Measurements from ENCODE around the gene ERN1.

ERN1 gene

GRCh38 chr17:64084086-64084939, 45.6 kb downstream of the ERN1 start:
- Histone ChIP-seq H3K4me2 (peak overlapping the region in 10 of 11 experiments; percentile 1 to 56 (median 28); a peak in 13 of 22 replicates), H3K4me1 (peaks cover 15 to 35% (median 30%) of the 10 kb centered on the region in 10 experiments), H3K9me3 (replicated peaks in 1 of 11) (no peaks in the 10 kb centered on the region), H4K20me1 (peaks cover 0 to 5% (median 0%) of the 10 kb centered on the region in 11 experiments; a peak in 2 of 22 replicates), H3K27ac (peak overlapping the region in 5 of 11 experiments; percentile 1 to 15 (median 4); a peak in 1 of 22 replicates), H3K4me3 (no peak overlapping the region), H3K27me3 (no peaks in the 10 kb centered on the region), H3K36me3 (peaks cover 0 to 23% (median 3%) of the 10 kb centered on the region in 11 experiments; a peak in 12 of 22 replicates), H3K9ac (no peak overlapping the region)
- no peak for TF ChIP-seq Cebpa-rat (IDR thresholded peaks at IDR 0.05)

- Histone ChIP-seq H3K4me1 (peaks cover 15 to 35% (median 30%) of the 10 kb centered on the region in 10 experiments), H4K20me1 (peaks cover 0 to 5% (median 0%) of the 10 kb centered on the region in 11 experiments; a peak in 2 of 22 replicates), H3K9ac (no peak overlapping the region), H3K27ac (peak overlapping the region in 4 of 11 experiments; percentile 1 to 15 (median 8); a peak in 3 of 22 replicates), H3K4me2 (peak overlapping the region in 10 of 11 experiments; percentile 1 to 56 (median 28); a peak in 14 of 22 replicates), H3K9me3 (replicated peaks in 1 of 11) (no peaks in the 10 kb centered on the region), H3K4me3 (no peak overlapping the region), H3K36me3 (peaks cover 0 to 30% (median 9%) of the 10 kb centered on the region in 11 experiments; a peak in 13 of 22 replicates), H3K27me3 (no peaks in the 10 kb centered on the region)
- TF ChIP-seq Cebpa-rat (IDR thresholded peaks at IDR 0.05) = no peak
Observed at GRCh38 chr17:64083563-64084085, 46.3 kb downstream of the ERN1 start.

- H3K9me3 ChIP-seq (replicated peaks in 1 of 11) = no peaks in the 10 kb centered on the region
- H3K9ac ChIP-seq = peak overlapping the region in 2 of 11 experiments; percentile 34 to 48; a peak in 2 of 22 replicates
- H3K4me1 ChIP-seq = peaks cover 15 to 35% (median 30%) of the 10 kb centered on the region in 10 experiments
- H3K4me3 ChIP-seq = no peak overlapping the region
- peaks cover 0 to 28% (median 12%) of the 10 kb centered on the region in 11 experiments; a peak in 15 of 22 replicates for H3K36me3 ChIP-seq
- peaks cover 0 to 5% (median 0%) of the 10 kb centered on the region in 11 experiments; a peak in 2 of 22 replicates for H4K20me1 ChIP-seq
- H3K27ac ChIP-seq = peak overlapping the region in 8 of 11 experiments; percentile 24 to 64 (median 54); a peak in 9 of 22 replicates
- H3K4me2 ChIP-seq = peak overlapping the region in 9 of 11 experiments; percentile 56 to 84 (median 76); a peak in 15 of 22 replicates
- TF ChIP-seq Cebpa-rat (IDR thresholded peaks at IDR 0.05) = no peak
- no peaks in the 10 kb centered on the region for H3K27me3 ChIP-seq
Observed at GRCh38 chr17:64083093-64083492, 46.9 kb downstream of the ERN1 start.

DNA sequence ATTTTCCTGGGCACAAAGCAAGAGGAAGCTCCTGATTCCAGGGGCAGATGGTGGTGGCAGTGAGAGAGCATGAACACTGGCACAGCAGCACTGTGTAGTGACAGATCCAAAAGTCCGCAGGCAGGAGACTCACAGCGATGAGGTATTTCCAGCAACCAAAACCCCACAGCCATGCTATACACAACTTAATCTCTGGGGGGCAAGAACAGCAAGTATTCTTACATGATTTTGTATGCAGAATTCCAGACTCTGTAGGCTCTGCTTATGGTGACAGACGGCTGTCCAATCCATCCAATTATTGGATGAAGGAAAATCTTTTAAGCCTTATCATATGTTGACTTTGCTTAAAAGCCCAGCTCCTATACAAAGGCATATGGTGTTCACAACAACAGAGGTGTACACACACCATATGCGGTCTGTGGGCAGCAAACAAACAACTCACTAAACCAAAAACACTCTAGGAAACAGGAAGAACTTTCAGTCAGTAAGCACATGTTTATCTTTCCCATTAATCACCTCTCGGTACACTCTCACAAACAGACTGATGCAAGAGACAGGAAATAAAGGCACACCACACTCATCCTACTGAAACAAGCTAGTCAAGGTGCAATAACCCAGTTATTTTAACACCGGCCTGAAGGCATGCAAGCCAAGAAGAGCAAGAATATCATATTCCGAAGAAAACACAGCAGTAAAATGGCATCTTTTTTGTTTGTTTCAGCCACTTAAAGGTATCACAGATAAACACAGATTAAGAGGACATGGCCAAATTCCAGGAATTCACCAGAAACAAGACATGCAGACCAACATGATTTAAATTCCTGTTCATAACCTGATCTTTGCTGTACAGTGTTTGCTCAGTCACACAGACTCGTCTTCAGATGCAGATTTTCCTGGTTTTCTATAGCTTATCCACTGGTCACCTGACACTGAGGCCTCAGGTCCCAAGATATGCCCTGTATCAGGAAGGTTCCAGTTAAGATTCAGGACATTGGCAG, 47.8 kb downstream of the ERN1 start:
- peak in 3 of 11 experiments; percentile 10 to 46 (median 24); a peak in 2 of 22 replicates for TF ChIP-seq Cebpa-rat (IDR thresholded peaks at IDR 0.05)
- Histone ChIP-seq H3K4me3 (no peak overlapping the region), H4K20me1 (peaks cover 0 to 5% (median 0%) of the 10 kb centered on the region in 11 experiments; a peak in 1 of 22 replicates), H3K4me2 (peak overlapping the region; percentile 52 to 84 (median 75)), H3K9ac (peak overlapping the region in 8 of 11 experiments; percentile 4 to 51 (median 32); a peak in 8 of 22 replicates), H3K36me3 (peaks cover 0 to 29% (median 12%) of the 10 kb centered on the region in 11 experiments; a peak in 15 of 22 replicates), H3K27me3 (no peaks in the 10 kb centered on the region), H3K4me1 (peaks cover 21 to 45% (median 39%) of the 10 kb centered on the region in 10 experiments), H3K9me3 (replicated peaks in 1 of 11) (0 out of 22 replicates have a peak, but pooled peaks cover 0 to 3% (median 0%) of the 10 kb centered on the region in 11 experiments), H3K27ac (peak overlapping the region in 10 of 11 experiments; percentile 9 to 64 (median 54); a peak in 20 of 22 replicates)

GRCh38 chr17:64080174-64080618, 49.7 kb downstream of the ERN1 start:
- Histone ChIP-seq H3K9me3 (replicated peaks in 1 of 11) (0 out of 22 replicates have a peak, but pooled peaks cover 0 to 3% (median 0%) of the 10 kb centered on the region in 11 experiments), H3K36me3 (peaks cover 0 to 29% (median 12%) of the 10 kb centered on the region in 11 experiments; a peak in 15 of 22 replicates), H3K27me3 (no peaks in the 10 kb centered on the region), H3K4me3 (no peak overlapping the region), H3K4me2 (0 out of 22 replicates have a peak overlapping the region, but pooled peaks of 1 of the 11 experiments have one; percentile 6), H3K9ac (no peak overlapping the region), H4K20me1 (no peaks in the 10 kb centered on the region; a peak in 1 of 22 replicates), H3K4me1 (peaks cover 40 to 64% (median 58%) of the 10 kb centered on the region in 10 experiments), H3K27ac (no peak overlapping the region; a peak in 1 of 22 replicates)
- no peak for TF ChIP-seq Cebpa-rat (IDR thresholded peaks at IDR 0.05)

GRCh38 chr17:64077379-64077778, 52.6 kb downstream of the ERN1 start:
- H3K9me3 ChIP-seq (replicated peaks in 1 of 11) = peaks cover 0 to 3% (median 0%) of the 10 kb centered on the region in 11 experiments; a peak in 1 of 22 replicates
- H4K20me1 ChIP-seq = peaks cover 0 to 3% (median 0%) of the 10 kb centered on the region in 11 experiments; a peak in 1 of 22 replicates
- H3K4me3 ChIP-seq = no peak overlapping the region
- H3K9ac ChIP-seq = peak overlapping the region in 1 of 11 experiments; percentile 74; a peak in 1 of 22 replicates
- no peak for TF ChIP-seq Cebpa-rat (IDR thresholded peaks at IDR 0.05)
- no peaks in the 10 kb centered on the region for H3K27me3 ChIP-seq
- peak overlapping the region in 10 of 11 experiments; percentile 23 to 89 (median 82); a peak in 19 of 22 replicates for H3K27ac ChIP-seq
- H3K4me2 ChIP-seq = peak overlapping the region; percentile 56 to 91 (median 85)
- peaks cover 59 to 67% (median 64%) of the 10 kb centered on the region in 10 experiments for H3K4me1 ChIP-seq
- H3K36me3 ChIP-seq = peaks cover 0 to 27% (median 13%) of the 10 kb centered on the region in 11 experiments; a peak in 16 of 22 replicates

DNA sequence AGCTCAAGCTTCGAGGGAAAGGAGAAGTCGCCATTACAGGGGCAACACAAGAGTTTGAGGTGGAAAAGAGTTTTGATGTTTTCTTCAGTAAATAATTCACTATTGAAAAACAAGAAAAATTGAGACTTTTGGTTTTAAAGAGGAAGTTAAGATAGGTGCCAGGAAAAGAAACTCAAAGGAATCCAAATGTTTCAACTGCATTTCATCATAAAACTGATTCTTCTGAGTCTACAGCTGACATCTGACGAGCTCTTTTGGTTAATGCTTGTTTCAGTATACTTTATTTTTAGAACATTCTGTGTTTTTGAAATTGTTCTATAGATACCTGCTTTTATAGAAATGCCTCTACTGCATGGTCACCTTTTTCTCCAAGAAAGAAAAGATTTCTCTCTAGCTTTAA, 54.0 kb downstream of the ERN1 start:
- peaks cover 50 to 58% (median 54%) of the 10 kb centered on the region in 10 experiments for H3K4me1 ChIP-seq
- H3K4me2 ChIP-seq = peak overlapping the region; percentile 56 to 91 (median 85)
- H4K20me1 ChIP-seq = peaks cover 0 to 3% (median 0%) of the 10 kb centered on the region in 11 experiments; a peak in 1 of 22 replicates
- H3K4me3 ChIP-seq = peak overlapping the region in 2 of 10 experiments; percentile 12 to 27; a peak in 1 of 20 replicates
- no peak for TF ChIP-seq Cebpa-rat (IDR thresholded peaks at IDR 0.05)
- H3K36me3 ChIP-seq = peaks cover 11 to 42% (median 25%) of the 10 kb centered on the region in 11 experiments
- no peaks in the 10 kb centered on the region for H3K27me3 ChIP-seq
- H3K9me3 ChIP-seq (replicated peaks in 1 of 11) = peaks cover 4 to 17% (median 11%) of the 10 kb centered on the region in 11 experiments; a peak in 20 of 22 replicates
- H3K27ac ChIP-seq = peak overlapping the region; percentile 43 to 89 (median 81); a peak in 21 of 22 replicates
- H3K9ac ChIP-seq = peak overlapping the region in 9 of 11 experiments; percentile 43 to 77 (median 73); a peak in 18 of 22 replicates

All from BLaER1 treated with 17β-estradiol and CSF1 and Interleukin-3, amounts not matched to agents 10 nM and 100 nM (cell line).